ENCODE results near the gene KAT5. TPM values are rescaled to one million over a fixed set of nuclear protein-coding genes. Genes with fewer than 3 reads are reported as not detected.

KAT5 gene
- total and polyA plus RNA-seq, 10 of the 15 experiments (the other 5 are each of a cell fraction or from before 2014, with no cell fraction given), result 3.4 to 66.1 (median 46.3) TPM

DNA sequence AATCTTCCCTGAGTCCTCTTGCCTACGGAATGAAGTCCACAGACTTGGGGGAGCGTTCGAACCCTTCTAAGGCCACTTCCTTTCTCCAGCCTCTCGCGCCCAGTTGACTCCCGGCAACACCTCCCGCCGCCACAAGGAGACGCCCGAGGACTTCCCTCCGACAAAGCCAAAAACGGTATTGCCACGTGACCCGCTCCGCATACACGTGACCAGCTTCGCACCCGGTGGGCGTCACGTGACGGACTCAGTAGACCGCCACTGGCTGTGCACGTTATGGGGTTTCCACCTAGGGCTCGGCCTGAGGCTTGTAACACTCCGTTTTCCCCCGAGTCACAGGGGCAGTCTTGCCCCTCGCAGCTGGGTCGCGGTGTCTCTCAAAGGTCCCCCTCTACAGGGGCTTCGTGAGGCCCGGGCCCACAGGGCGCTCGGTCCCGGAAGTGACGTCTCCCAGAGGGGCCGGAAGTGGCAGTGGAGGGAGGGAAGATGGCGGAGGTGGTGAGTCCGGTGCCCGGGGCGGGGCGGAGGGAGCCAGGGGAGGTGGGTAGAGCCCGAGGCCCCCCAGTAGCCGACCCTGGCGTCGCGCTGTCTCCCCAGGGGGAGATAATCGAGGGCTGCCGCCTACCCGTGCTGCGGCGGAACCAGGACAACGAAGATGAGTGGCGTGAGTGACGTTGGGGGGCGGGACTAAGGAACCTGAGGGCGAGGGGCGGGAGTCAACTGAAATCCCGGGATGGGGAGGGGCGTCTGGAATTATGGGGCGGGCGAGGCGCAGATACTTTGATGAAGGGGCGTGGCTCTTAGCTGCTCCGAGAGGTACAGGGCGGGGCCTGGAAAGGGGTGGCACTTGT, at the start of gene KAT5 (continued):
- TF ChIP-seq, protein P1, sequence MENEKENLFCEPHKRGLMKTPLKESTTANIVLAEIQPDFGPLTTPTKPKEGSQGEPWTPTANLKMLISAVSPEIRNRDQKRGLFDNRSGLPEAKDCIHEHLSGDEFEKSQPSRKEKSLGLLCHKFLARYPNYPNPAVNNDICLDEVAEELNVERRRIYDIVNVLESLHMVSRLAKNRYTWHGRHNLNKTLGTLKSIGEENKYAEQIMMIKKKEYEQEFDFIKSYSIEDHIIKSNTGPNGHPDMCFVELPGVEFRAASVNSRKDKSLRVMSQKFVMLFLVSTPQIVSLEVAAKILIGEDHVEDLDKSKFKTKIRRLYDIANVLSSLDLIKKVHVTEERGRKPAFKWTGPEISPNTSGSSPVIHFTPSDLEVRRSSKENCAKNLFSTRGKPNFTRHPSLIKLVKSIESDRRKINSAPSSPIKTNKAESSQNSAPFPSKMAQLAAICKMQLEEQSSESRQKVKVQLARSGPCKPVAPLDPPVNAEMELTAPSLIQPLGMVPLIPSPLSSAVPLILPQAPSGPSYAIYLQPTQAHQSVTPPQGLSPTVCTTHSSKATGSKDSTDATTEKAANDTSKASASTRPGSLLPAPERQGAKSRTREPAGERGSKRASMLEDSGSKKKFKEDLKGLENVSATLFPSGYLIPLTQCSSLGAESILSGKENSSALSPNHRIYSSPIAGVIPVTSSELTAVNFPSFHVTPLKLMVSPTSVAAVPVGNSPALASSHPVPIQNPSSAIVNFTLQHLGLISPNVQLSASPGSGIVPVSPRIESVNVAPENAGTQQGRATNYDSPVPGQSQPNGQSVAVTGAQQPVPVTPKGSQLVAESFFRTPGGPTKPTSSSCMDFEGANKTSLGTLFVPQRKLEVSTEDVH (IDR thresholded peaks at IDR 0.05; ENCODE audit: low read depth, partially characterized antibody), result peak; percentile 91
- TF ChIP-seq JUND (IDR thresholded peaks at IDR 0.05; ENCODE audit: low read depth, low read length) (no peak), RAD21 (IDR thresholded peaks at IDR 0.05; ENCODE audit: insufficient read depth, low read depth, low read length) (peak; percentile 90), CREB1 (IDR thresholded peaks at IDR 0.05; ENCODE audit: low read depth) (peak; percentile 94), POLR2A (IDR thresholded peaks at IDR 0.05; ENCODE audit: low read depth, low read length) (peak; percentile 92), RBBP5 (conservative IDR thresholded peaks at IDR 0.05) (no peak), TARDBP (IDR thresholded peaks at IDR 0.05; ENCODE audit: borderline replicate concordance) (peak; percentile 46; the same call in 1 of the 2 replicates), SIN3A (IDR thresholded peaks at IDR 0.05; ENCODE audit: low read depth, low read length) (peak; percentile 96), SMC3 (IDR thresholded peaks at IDR 0.05; ENCODE audit: borderline replicate concordance, low read length) (peak; percentile 95), BRCA1 (IDR thresholded peaks at IDR 0.05; ENCODE audit: low read depth, low read length) (no peak; the same call in 1 of the 2 replicates), WRNIP1 (IDR thresholded peaks at IDR 0.05; ENCODE audit: borderline replicate concordance, low read depth, low read length) (no peak), MTA3 (IDR thresholded peaks at IDR 0.05; ENCODE audit: borderline replicate concordance, low read length) (no peak), MXI1 (IDR thresholded peaks at IDR 0.05; ENCODE audit: low read depth, low read length) (peak; percentile 58; the same call in 1 of the 2 replicates), TAF1 (IDR thresholded peaks at IDR 0.05; ENCODE audit: borderline replicate concordance, low read depth, low read length) (peak; percentile 88), SUPT20H (IDR thresholded peaks at IDR 0.05; ENCODE audit: borderline replicate concordance, control insufficient read depth, low read depth, low read length) (no peak), FOS (IDR thresholded peaks at IDR 0.05; ENCODE audit: borderline replicate concordance, extremely low read depth, insufficient read length) (peak; percentile 97), ZNF217 (IDR thresholded peaks at IDR 0.05) (no peak), ASH2L (IDR thresholded peaks at IDR 0.05; ENCODE audit: borderline replicate concordance, low read depth) (0 out of 2 replicates have a peak, but pooled peaks have one; percentile 40), IKZF1 (conservative IDR thresholded peaks at IDR 0.05) (peak; percentile 87), GABPA (IDR thresholded peaks at IDR 0.05; ENCODE audit: low read depth) (peak; percentile 97)
- TF ChIP-seq, protein P2, sequence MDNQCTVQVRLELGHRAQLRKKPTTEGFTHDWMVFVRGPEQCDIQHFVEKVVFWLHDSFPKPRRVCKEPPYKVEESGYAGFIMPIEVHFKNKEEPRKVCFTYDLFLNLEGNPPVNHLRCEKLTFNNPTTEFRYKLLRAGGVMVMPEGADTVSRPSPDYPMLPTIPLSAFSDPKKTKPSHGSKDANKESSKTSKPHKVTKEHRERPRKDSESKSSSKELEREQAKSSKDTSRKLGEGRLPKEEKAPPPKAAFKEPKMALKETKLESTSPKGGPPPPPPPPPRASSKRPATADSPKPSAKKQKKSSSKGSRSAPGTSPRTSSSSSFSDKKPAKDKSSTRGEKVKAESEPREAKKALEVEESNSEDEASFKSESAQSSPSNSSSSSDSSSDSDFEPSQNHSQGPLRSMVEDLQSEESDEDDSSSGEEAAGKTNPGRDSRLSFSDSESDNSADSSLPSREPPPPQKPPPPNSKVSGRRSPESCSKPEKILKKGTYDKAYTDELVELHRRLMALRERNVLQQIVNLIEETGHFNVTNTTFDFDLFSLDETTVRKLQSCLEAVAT (IDR thresholded peaks at IDR 0.05), result peak; percentile 72
- TF ChIP-seq, protein P3, sequence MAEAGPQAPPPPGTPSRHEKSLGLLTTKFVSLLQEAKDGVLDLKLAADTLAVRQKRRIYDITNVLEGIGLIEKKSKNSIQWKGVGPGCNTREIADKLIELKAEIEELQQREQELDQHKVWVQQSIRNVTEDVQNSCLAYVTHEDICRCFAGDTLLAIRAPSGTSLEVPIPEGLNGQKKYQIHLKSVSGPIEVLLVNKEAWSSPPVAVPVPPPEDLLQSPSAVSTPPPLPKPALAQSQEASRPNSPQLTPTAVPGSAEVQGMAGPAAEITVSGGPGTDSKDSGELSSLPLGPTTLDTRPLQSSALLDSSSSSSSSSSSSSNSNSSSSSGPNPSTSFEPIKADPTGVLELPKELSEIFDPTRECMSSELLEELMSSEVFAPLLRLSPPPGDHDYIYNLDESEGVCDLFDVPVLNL (IDR thresholded peaks at IDR 0.05; ENCODE audit: low read depth, low read length), result no peak
- TF ChIP-seq, protein P4, sequence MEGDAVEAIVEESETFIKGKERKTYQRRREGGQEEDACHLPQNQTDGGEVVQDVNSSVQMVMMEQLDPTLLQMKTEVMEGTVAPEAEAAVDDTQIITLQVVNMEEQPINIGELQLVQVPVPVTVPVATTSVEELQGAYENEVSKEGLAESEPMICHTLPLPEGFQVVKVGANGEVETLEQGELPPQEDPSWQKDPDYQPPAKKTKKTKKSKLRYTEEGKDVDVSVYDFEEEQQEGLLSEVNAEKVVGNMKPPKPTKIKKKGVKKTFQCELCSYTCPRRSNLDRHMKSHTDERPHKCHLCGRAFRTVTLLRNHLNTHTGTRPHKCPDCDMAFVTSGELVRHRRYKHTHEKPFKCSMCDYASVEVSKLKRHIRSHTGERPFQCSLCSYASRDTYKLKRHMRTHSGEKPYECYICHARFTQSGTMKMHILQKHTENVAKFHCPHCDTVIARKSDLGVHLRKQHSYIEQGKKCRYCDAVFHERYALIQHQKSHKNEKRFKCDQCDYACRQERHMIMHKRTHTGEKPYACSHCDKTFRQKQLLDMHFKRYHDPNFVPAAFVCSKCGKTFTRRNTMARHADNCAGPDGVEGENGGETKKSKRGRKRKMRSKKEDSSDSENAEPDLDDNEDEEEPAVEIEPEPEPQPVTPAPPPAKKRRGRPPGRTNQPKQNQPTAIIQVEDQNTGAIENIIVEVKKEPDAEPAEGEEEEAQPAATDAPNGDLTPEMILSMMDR (IDR thresholded peaks at IDR 0.05 in 2 of 3, conservative IDR thresholded peaks at IDR 0.05 in 1 of 3; ENCODE audit: control insufficient read depth in 2 of 3, extremely low read depth in 1 of 3, insufficient read depth in 1 of 3, low read depth in 3 of 3, low read length in 3 of 3), result peak; percentile 99 to 100 (median 100); a peak in 5 of 6 replicates

Measured in GM12878 (cell line).